RWPE2 (cell line): ENCODE measurements around the gene MCC.

Experiments
- ATAC-seq: fragments of 200-7000 bp; cut with Tn5 transposase; 3 replicates; pipeline ENCODE4 v1.9.1; 2021; ENCODE audit warnings: low read depth
- DNase-seq: peaks from one replicate; pipeline ENCODE4 v3.0.0-alpha.2; 2020; ENCODE audit warnings: low spot score
- H3K27ac ChIP-seq: fragments of 450-650 bp; 2 replicates; pipeline ENCODE4 v1.5.1; 2017; ENCODE audit warnings: mild to moderate bottlenecking; ENCODE audit not compliant: poor library complexity, severe bottlenecking
- H3K27me3 ChIP-seq: fragments of 250-450 bp; sonication (Bioruptor Pico); 2 replicates; pipeline ENCODE4 v1.5.1; 2021; ENCODE audit warnings: mild to moderate bottlenecking, moderate library complexity; ENCODE audit not compliant: insufficient read depth, poor library complexity, severe bottlenecking
- H3K36me3 ChIP-seq: fragments of 250-450 bp; sonication (Bioruptor Pico); 2 replicates; pipeline ENCODE4 v1.5.1; 2020; ENCODE audit warnings: low read depth, mild to moderate bottlenecking, moderate library complexity
- H3K4me1 ChIP-seq: fragments of 250-450 bp; sonication (Bioruptor Pico); 2 replicates; pipeline ENCODE4 v1.5.1; 2021; ENCODE audit warnings: mild to moderate bottlenecking, moderate library complexity; ENCODE audit not compliant: insufficient read depth, poor library complexity, severe bottlenecking
- H3K4me3 ChIP-seq: fragments of 250-450 bp; sonication (Bioruptor Pico); 2 replicates; pipeline ENCODE4 v1.5.1; 2021; ENCODE audit warnings: mild to moderate bottlenecking, moderate library complexity; ENCODE audit not compliant: severe bottlenecking
- H3K9me3 ChIP-seq: fragments of 250-450 bp; sonication (Bioruptor Pico); 2 replicates; pipeline ENCODE4 v1.5.1; 2021; ENCODE audit warnings: mild to moderate bottlenecking, moderate library complexity; ENCODE audit not compliant: severe bottlenecking
- TF ChIP-seq, protein P1 (sequence below): fragments of 450-650 bp; IDR thresholded peaks from one replicate; pipeline ENCODE4 v1.5.1; 2017; ENCODE audit warnings: mild to moderate bottlenecking, moderate library complexity; ENCODE audit not compliant: poor library complexity, severe bottlenecking

The MCC gene

DNA sequence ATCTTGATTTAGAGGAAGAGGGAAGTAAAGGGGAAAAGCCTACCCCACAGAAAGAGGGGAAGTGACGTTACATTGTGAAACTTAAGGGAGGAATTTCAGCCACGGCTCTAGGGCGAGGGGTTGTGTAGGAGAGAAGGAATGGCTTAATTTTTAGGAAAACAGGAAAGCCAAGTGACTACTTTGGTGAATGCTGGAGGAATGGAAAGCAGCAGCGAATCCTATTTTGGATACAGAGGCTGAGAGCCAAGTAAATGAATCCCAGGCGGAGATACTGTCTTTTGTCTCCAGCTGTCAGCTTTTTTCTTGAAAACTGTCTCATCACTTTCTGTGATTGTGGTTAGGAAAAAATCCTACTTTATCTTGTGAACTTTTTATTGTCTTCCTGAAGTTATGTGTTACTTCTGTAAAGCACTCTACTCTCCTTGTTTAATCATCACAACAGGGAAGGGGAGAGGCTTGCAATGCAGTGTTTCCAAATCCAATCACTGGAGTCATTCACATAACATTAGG, 241.8 kb downstream of the MCC start:
- Histone ChIP-seq H3K27ac (no peak overlapping the region), H3K4me3 (no peak overlapping the region), H3K9me3 (no peaks in the 10 kb centered on the region), H3K36me3 (no peaks in the 10 kb centered on the region; the same call in 1 of the 2 replicates), H3K4me1 (peaks cover 31% of the 10 kb centered on the region), H3K27me3 (no peaks in the 10 kb centered on the region)
- TF ChIP-seq, protein P1, sequence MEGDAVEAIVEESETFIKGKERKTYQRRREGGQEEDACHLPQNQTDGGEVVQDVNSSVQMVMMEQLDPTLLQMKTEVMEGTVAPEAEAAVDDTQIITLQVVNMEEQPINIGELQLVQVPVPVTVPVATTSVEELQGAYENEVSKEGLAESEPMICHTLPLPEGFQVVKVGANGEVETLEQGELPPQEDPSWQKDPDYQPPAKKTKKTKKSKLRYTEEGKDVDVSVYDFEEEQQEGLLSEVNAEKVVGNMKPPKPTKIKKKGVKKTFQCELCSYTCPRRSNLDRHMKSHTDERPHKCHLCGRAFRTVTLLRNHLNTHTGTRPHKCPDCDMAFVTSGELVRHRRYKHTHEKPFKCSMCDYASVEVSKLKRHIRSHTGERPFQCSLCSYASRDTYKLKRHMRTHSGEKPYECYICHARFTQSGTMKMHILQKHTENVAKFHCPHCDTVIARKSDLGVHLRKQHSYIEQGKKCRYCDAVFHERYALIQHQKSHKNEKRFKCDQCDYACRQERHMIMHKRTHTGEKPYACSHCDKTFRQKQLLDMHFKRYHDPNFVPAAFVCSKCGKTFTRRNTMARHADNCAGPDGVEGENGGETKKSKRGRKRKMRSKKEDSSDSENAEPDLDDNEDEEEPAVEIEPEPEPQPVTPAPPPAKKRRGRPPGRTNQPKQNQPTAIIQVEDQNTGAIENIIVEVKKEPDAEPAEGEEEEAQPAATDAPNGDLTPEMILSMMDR: no peak
- ATAC-seq (no peak), DNase-seq (no peak)

- Histone ChIP-seq H3K4me3 (no peak overlapping the region), H3K27ac (no peak overlapping the region), H3K36me3 (no peaks in the 10 kb centered on the region; the same call in 1 of the 2 replicates), H3K9me3 (no peaks in the 10 kb centered on the region), H3K4me1 (peaks cover 30% of the 10 kb centered on the region), H3K27me3 (no peaks in the 10 kb centered on the region)
- TF ChIP-seq, protein P1: no peak
- ATAC-seq: no peak
- DNase-seq: no peak
Measured at GRCh38 chr5:113245427-113246225, 242.6 kb downstream of the MCC start.

- TF ChIP-seq, protein P1: no peak
- Histone ChIP-seq H3K4me3 (no peak overlapping the region), H3K9me3 (no peaks in the 10 kb centered on the region), H3K4me1 (peaks cover 28% of the 10 kb centered on the region), H3K27me3 (no peaks in the 10 kb centered on the region), H3K27ac (no peak overlapping the region), H3K36me3 (no peaks in the 10 kb centered on the region; the same call in 1 of the 2 replicates)
- ATAC-seq (no peak), DNase-seq (no peak)
Measured at GRCh38 chr5:113244966-113245365, 243.3 kb downstream of the MCC start.

GRCh38 chr5:113243349-113243664, 244.9 kb downstream of the MCC start:
- no peaks in the 10 kb centered on the region for H3K9me3 ChIP-seq
- TF ChIP-seq, protein P1: no peak
- no peak overlapping the region for H3K4me3 ChIP-seq
- H3K27me3 ChIP-seq: no peaks in the 10 kb centered on the region
- peak overlapping the region; percentile 31 for H3K27ac ChIP-seq
- H3K4me1 ChIP-seq: peaks cover 28% of the 10 kb centered on the region
- H3K36me3 ChIP-seq: no peaks in the 10 kb centered on the region; the same call in 1 of the 2 replicates
- no peak for DNase-seq
- no peak for ATAC-seq
